Measurements from ENCODE around the gene DHRS4L2.
"Not testable (repeated sequence)": the region's sequence is repeated elsewhere in the genome, so short reads cannot be mapped to it uniquely, and the experiment has no call there.

Gene DHRS4L2

GRCh38 chr14:23988607-23989363, at the start of gene DHRS4L2:
TSS of gene DHRS4L2 (plus strand) at chr14:23988929. CDS start at chr14:23988948, 19 bp downstream.
- DNase-seq (ENCODE audit: low read depth), result peak; percentile 50

DNA sequence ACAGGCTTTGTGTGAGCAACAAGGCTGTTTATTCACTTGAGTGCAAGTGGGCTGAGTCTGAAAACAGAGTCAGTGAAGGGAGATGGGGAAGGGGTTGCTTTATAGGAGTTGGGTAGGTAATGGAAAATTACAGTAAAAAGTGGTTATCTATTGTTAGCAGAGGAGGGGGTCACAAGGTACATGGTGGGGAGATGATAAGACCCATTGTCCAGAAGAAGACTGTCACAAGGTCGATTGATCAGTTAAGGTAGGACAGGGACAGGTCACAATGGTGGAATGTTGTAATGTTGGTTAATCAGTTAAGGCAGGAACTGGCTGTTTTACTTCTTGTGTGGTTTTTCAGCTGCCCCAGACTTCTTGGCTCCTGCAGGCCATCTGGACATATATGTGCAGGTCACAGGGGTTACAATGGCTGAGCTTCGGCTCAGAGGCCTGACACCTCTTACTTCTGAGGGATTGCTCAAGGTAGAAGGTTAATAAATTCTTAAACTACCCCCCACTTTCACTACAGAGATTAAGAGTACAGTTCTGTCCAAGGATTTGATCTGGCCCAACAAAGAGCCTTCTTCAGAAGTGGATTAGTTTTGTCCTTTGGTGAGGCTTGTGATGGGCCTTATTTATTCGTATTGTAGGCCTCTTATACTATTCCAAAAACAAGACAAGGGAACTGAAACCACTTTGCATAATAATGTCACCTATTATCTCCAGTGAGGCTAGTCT, 49.0 kb upstream of the DHRS4L2 start:
- no peak for DNase-seq (ENCODE audit: low read depth)

- DNase-seq (ENCODE audit: low read depth), result no peak
These were observed 47.5 kb upstream of the DHRS4L2 start for GRCh38 chr14:23941230-23941629.

- no peak for DNase-seq (ENCODE audit: low read depth)
These were observed 47.1 kb upstream of the DHRS4L2 start for GRCh38 chr14:23941669-23942068.

DNA sequence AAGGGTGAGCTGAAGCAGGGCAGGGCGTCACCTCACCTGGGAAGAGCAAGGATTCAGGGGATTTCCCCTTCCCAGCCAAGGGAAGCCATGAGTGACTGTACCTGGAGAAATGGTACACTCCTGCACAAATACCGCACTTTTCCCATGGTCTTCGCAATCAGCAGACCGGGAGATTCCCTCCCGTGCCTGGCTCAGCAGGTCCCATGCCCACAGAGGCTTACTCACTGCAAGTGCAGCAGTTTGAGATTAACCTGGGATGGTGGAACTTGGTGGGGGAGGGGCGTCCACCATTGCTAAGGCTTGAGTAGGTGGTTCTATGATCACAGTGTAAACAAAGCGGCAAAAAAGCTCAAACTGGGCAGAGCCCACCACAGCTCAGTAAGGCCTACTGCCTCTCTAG, 46.1 kb upstream of the DHRS4L2 start:
- DNase-seq (ENCODE audit: low read depth), result no peak

GRCh38 chr14:23949069-23949468, 39.7 kb upstream of the DHRS4L2 start:
- DNase-seq (ENCODE audit: low read depth), result not testable (repeated sequence)

DNA sequence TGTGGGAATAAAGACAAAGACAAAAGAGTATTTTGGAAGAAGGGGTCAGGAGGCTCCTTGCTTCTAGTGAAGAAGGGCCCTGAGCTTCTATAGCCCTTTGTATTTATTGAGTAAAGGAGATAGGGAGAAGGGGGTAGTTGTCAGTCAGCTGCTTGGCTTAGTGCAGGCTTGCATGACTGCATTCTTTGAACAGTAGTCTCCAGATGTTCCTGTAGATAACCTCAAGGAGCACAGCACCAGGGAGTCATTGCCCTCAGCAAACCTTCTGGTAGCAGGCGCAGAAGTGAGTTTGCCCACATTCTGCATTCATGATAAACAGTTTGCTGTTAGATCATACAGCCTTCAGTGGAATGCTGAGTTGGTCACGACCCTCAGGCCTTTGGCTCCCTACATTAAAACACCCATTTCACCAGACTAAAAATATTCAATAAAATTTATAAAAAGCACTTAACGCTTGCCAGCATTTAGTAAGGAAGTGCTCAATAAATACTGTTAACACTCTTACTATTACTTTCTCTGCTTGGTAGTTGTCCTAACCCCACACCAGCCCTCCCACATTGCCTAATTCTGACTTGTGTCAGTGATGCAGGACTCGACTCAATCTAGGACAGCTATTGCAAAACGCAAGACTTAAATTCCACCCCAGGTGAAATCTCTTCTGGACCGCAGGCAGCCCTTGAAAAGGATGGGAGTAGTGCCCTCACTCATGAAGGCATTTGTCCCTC, 38.2 kb upstream of the DHRS4L2 start:
- DNase-seq (ENCODE audit: low read depth), result no peak

- not testable (repeated sequence) for DNase-seq (ENCODE audit: low read depth)
These were observed 37.6 kb upstream of the DHRS4L2 start for GRCh38 chr14:23951136-23951466.

GRCh38 chr14:23951590-23952201, 37.0 kb upstream of the DHRS4L2 start:
- no peak for DNase-seq (ENCODE audit: low read depth)

GRCh38 chr14:23953116-23953463, 35.6 kb upstream of the DHRS4L2 start:
- not testable (repeated sequence) for DNase-seq (ENCODE audit: low read depth)

GRCh38 chr14:23953464-23954278, 35.1 kb upstream of the DHRS4L2 start, which contains the start of gene DHRS4:
TSS of gene DHRS4 (plus strand) at chr14:23953770. CDS start at chr14:23953789, 19 bp downstream.
- DNase-seq (ENCODE audit: low read depth), result peak; percentile 85

- DNase-seq (ENCODE audit: low read depth), result not testable (repeated sequence)
These were observed 34.5 kb upstream of the DHRS4L2 start for GRCh38 chr14:23954279-23954614.

GRCh38 chr14:23954965-23955364, 33.8 kb upstream of the DHRS4L2 start:
- DNase-seq (ENCODE audit: low read depth), result not testable (repeated sequence)

- DNase-seq (ENCODE audit: low read depth), result not testable (repeated sequence)
These were observed 32.9 kb upstream of the DHRS4L2 start for GRCh38 chr14:23955811-23956210.

DNA sequence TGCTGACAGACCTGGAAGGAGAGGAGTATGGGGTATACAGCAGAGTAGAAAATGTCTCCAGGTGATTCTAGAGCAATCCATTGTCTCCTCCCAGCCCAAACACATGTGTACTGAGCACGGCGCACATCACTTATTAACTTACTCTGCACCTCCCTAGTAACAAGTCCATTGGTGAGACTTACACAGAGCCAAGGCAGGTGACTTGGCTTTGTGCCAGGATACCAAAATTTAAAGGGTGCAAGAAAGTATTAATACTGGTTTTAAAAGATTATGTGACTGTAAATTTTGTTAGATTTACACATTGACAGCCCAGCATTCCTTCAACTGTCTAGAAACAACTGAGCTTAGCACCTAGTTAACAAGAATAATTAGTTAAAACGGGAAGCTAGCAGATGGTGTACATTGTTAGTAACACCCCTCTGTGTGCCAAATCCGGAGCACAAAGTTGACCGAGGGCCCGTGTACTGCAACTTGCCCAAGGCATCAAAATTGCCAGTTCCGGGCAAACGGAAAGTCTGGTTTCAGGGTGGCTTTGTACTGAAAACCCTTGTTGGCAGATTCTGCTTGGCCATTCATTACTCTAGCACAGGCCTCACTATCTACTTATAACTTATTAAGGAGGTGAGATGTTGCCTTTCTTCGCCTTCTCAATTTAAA, 30.7 kb upstream of the DHRS4L2 start:
- not testable (repeated sequence) for DNase-seq (ENCODE audit: low read depth)

- not testable (repeated sequence) for DNase-seq (ENCODE audit: low read depth)
These were observed 27.8 kb upstream of the DHRS4L2 start for GRCh38 chr14:23960899-23961298.

DNA sequence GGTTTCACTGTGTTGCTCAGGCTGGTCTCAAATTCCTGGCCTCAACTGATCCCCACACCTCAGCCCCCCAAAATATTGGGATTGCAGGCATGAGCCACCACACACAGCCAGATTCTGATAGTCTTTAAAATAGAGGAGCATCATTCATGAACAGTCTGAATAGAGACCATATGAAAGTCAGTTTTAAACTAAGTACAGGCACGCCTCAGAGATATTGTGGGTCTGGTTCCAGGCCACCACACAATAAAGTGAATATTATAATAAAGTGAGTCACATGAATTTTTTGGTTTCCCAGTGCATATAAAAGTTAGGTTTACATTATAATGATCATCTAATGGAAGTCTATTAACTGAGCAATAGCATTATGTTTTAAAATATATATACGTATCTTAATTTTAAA, 27.0 kb upstream of the DHRS4L2 start:
- not testable (repeated sequence) for DNase-seq (ENCODE audit: low read depth)

- not testable (repeated sequence) for DNase-seq (ENCODE audit: low read depth)
These were observed 19.6 kb upstream of the DHRS4L2 start for GRCh38 chr14:23969130-23969480.

- DNase-seq (ENCODE audit: low read depth), result not testable (repeated sequence)
These were observed 19.0 kb upstream of the DHRS4L2 start for GRCh38 chr14:23969481-23970282.

DNA sequence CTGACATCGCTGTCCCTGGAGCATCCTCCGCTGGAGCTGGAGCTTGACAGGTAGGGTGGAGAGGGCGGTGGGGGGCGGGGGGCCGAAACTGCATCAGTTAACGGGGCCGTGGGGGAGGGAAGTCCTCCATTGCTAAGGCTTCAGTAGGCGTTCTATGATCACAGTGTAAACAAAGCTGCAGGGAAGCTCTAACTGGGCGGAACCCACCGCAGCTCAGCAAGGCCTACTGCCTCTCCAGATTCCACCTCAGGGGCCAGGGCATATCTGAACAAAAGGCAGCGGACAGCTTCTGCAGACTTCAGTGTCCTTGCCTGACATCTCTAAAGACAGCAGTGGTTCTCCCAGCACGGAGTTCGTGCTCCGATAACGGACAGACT, 18.5 kb upstream of the DHRS4L2 start:
- not testable (repeated sequence) for DNase-seq (ENCODE audit: low read depth)
